ENCODE measurements around the gene LPP. TPM values are rescaled to one million over a fixed set of nuclear protein-coding genes. Genes with fewer than 3 reads are reported as not detected.

Gene LPP
- total RNA-seq, 1 donor from 2014 or later, result 79.6 TPM

GRCh38 chr3:188759336-188760005 is 605.5 kb downstream of the LPP start:
- intact Hi-C loops (cut with micrococcal nuclease), result loop anchor here (10.0 kb wide), 1 partner anchor 385 kb away; no protein-coding TSS in a partner anchor

GRCh38 chr3:188760408-188760807 is 606.5 kb downstream of the LPP start:
- intact Hi-C loops (cut with micrococcal nuclease), result no loop called here

GRCh38 chr3:188761439-188761838 is 607.5 kb downstream of the LPP start:
- intact Hi-C loops (cut with micrococcal nuclease), result no loop called here

GRCh38 chr3:188761964-188762363 is 608.0 kb downstream of the LPP start:
- intact Hi-C loops (cut with micrococcal nuclease), result no loop called here

GRCh38 chr3:188764609-188765008 is 610.7 kb downstream of the LPP start:
- intact Hi-C loops (cut with micrococcal nuclease), result no loop called here

- intact Hi-C loops (cut with micrococcal nuclease), result no loop called here
Observed at GRCh38 chr3:188769831-188770230, 615.9 kb downstream of the LPP start.

GRCh38 chr3:188772886-188773285 is 618.9 kb downstream of the LPP start:
- intact Hi-C loops (cut with micrococcal nuclease), result no loop called here

- intact Hi-C loops (cut with micrococcal nuclease), result no loop called here
Observed at GRCh38 chr3:188775412-188775811, 621.5 kb downstream of the LPP start.

GRCh38 chr3:188776447-188776846 is 622.5 kb downstream of the LPP start:
- intact Hi-C loops (cut with micrococcal nuclease), result no loop called here

- intact Hi-C loops (cut with micrococcal nuclease), result no loop called here
Observed at GRCh38 chr3:188778091-188778852, 624.3 kb downstream of the LPP start.

GRCh38 chr3:188779281-188779980 is 625.5 kb downstream of the LPP start:
- intact Hi-C loops (cut with micrococcal nuclease), result no loop called here

- intact Hi-C loops (cut with micrococcal nuclease), result no loop called here
Observed at GRCh38 chr3:188780193-188781147, 626.5 kb downstream of the LPP start.

GRCh38 chr3:188782613-188783124 is 628.7 kb downstream of the LPP start:
- intact Hi-C loops (cut with micrococcal nuclease), result no loop called here

GRCh38 chr3:188786424-188786823 is 632.5 kb downstream of the LPP start:
- intact Hi-C loops (cut with micrococcal nuclease), result no loop called here

GRCh38 chr3:188788621-188789081 is 634.7 kb downstream of the LPP start:
- intact Hi-C loops (cut with micrococcal nuclease), result loop anchor here (1.0 kb wide), 1 partner anchor 1047 kb away; no protein-coding TSS in a partner anchor

- intact Hi-C loops (cut with micrococcal nuclease), result no loop called here
Observed at GRCh38 chr3:188789251-188789650, 635.3 kb downstream of the LPP start.

GRCh38 chr3:188791311-188791710 is 637.4 kb downstream of the LPP start:
- intact Hi-C loops (cut with micrococcal nuclease), result no loop called here

GRCh38 chr3:188792793-188793192 is 638.8 kb downstream of the LPP start:
- intact Hi-C loops (cut with micrococcal nuclease), result no loop called here

- intact Hi-C loops (cut with micrococcal nuclease), result no loop called here
Observed at GRCh38 chr3:188796122-188796631, 642.2 kb downstream of the LPP start.

GRCh38 chr3:188797045-188797444 is 643.1 kb downstream of the LPP start:
- intact Hi-C loops (cut with micrococcal nuclease), result no loop called here

All from T-helper 2 cell treated with Interferon-gamma antibody and Interleukin-4, amounts not matched to agents 100 ng/mL and 5 ng/mL, for 36 hours (primary cell).